ENCODE measurements around the gene PLCB4. TPM values are rescaled to one million over a fixed set of nuclear protein-coding genes. Genes with fewer than 3 reads are reported as not detected.

Gene PLCB4
- polyA plus RNA-seq, 1 donor (not counting 4 experiments of a cell fraction or from before 2014, with no cell fraction given), result 4.1 TPM

- Histone ChIP-seq H3K79me2 (ENCODE audit: control insufficient read depth, insufficient read depth, low read length) (no peaks in the 10 kb centered on the region), H3K27me3 (ENCODE audit: control insufficient read depth, extremely low read depth, insufficient read depth, low read length) (no peaks in the 10 kb centered on the region), H3K9me1 (ENCODE audit: control insufficient read depth, extremely low read depth, insufficient read depth, low read length) (no peaks in the 10 kb centered on the region), H4K20me1 (ENCODE audit: control insufficient read depth, extremely low read depth, insufficient read depth, low read length) (no peaks in the 10 kb centered on the region), H3K9ac (ENCODE audit: control insufficient read depth, extremely low read depth, insufficient read depth, low read length) (no peak overlapping the region), H3K4me1 (ENCODE audit: control insufficient read depth, extremely low read depth, insufficient read depth, low read length) (no peaks in the 10 kb centered on the region), H3K36me3 (ENCODE audit: control insufficient read depth in 2 of 2, extremely low read depth in 1 of 2, insufficient read depth in 2 of 2, low read length in 2 of 2) (no peaks in the 10 kb centered on the region), H3K4me3 (ENCODE audit: control insufficient read depth in 2 of 3, extremely low read depth in 1 of 3, insufficient read depth in 2 of 3, low read depth in 1 of 3, low read length in 3 of 3) (no peak overlapping the region), H2AFZ (ENCODE audit: control insufficient read depth, low read length) (no peak overlapping the region), H3K9me3 (ENCODE audit: control insufficient read depth, low read depth, low read length) (no peaks in the 10 kb centered on the region), H3K4me2 (ENCODE audit: control insufficient read depth, extremely low read depth, insufficient read depth, low read depth, low read length) (no peak overlapping the region), H3K27ac (ENCODE audit: control insufficient read depth, insufficient read depth, low read length) (no peak overlapping the region)
- FAIRE-seq (no peak), DNase-seq (ENCODE audit: low read depth, low spot score) (no peak)
- dilution Hi-C loops (cut with MboI; ENCODE audit: extremely low pct_ligation_motif_present, low sequenced_read_pairs), result no loop called here
- no peak for TF ChIP-seq CTCF (optimal IDR thresholded peaks at IDR 0.05 in 1 of 3, IDR thresholded peaks at IDR 0.05 in 1 of 3, conservative IDR thresholded peaks at IDR 0.05 in 1 of 3; ENCODE audit: extremely low read depth in 1 of 3, insufficient read depth in 2 of 3, low read length in 3 of 3)
- TF ChIP-seq EZH2 (IDR thresholded peaks at IDR 0.05; ENCODE audit: low read length), result no peak
These were observed 31.8 kb downstream of the PLCB4 start for GRCh38 chr20:9100691-9101090.

GRCh38 chr20:9102456-9102855 lies 33.6 kb downstream of the PLCB4 start:
- H2AFZ ChIP-seq (ENCODE audit: control insufficient read depth, low read length), result no peak overlapping the region
- H3K36me3 ChIP-seq (ENCODE audit: control insufficient read depth in 2 of 2, extremely low read depth in 1 of 2, insufficient read depth in 2 of 2, low read length in 2 of 2), result no peaks in the 10 kb centered on the region
- H3K9me3 ChIP-seq (ENCODE audit: control insufficient read depth, low read depth, low read length), result no peaks in the 10 kb centered on the region
- TF ChIP-seq CTCF (optimal IDR thresholded peaks at IDR 0.05 in 1 of 3, IDR thresholded peaks at IDR 0.05 in 1 of 3, conservative IDR thresholded peaks at IDR 0.05 in 1 of 3; ENCODE audit: extremely low read depth in 1 of 3, insufficient read depth in 2 of 3, low read length in 3 of 3), result no peak
- DNase-seq (ENCODE audit: low read depth, low spot score) (no peak), FAIRE-seq (no peak)
- H3K27ac ChIP-seq (ENCODE audit: control insufficient read depth, insufficient read depth, low read length), result no peak overlapping the region
- H3K9me1 ChIP-seq (ENCODE audit: control insufficient read depth, extremely low read depth, insufficient read depth, low read length), result no peaks in the 10 kb centered on the region
- no peaks in the 10 kb centered on the region for H3K79me2 ChIP-seq (ENCODE audit: control insufficient read depth, insufficient read depth, low read length)
- H3K4me2 ChIP-seq (ENCODE audit: control insufficient read depth, extremely low read depth, insufficient read depth, low read depth, low read length), result no peak overlapping the region
- no peaks in the 10 kb centered on the region for H3K4me1 ChIP-seq (ENCODE audit: control insufficient read depth, extremely low read depth, insufficient read depth, low read length)
- H3K9ac ChIP-seq (ENCODE audit: control insufficient read depth, extremely low read depth, insufficient read depth, low read length), result no peak overlapping the region
- H4K20me1 ChIP-seq (ENCODE audit: control insufficient read depth, extremely low read depth, insufficient read depth, low read length), result no peaks in the 10 kb centered on the region
- H3K4me3 ChIP-seq (ENCODE audit: control insufficient read depth in 2 of 3, extremely low read depth in 1 of 3, insufficient read depth in 2 of 3, low read depth in 1 of 3, low read length in 3 of 3), result no peak overlapping the region
- dilution Hi-C loops (cut with MboI; ENCODE audit: extremely low pct_ligation_motif_present, low sequenced_read_pairs), result no loop called here
- H3K27me3 ChIP-seq (ENCODE audit: control insufficient read depth, extremely low read depth, insufficient read depth, low read length), result no peaks in the 10 kb centered on the region
